ENCODE measurements around the gene PRCC.

The PRCC gene

GRCh38 chr1:156775799-156776198 is 8.5 kb downstream of the PRCC start:
- DNase-seq (ENCODE audit: low read depth): no peak
- TF ChIP-seq, protein P1, sequence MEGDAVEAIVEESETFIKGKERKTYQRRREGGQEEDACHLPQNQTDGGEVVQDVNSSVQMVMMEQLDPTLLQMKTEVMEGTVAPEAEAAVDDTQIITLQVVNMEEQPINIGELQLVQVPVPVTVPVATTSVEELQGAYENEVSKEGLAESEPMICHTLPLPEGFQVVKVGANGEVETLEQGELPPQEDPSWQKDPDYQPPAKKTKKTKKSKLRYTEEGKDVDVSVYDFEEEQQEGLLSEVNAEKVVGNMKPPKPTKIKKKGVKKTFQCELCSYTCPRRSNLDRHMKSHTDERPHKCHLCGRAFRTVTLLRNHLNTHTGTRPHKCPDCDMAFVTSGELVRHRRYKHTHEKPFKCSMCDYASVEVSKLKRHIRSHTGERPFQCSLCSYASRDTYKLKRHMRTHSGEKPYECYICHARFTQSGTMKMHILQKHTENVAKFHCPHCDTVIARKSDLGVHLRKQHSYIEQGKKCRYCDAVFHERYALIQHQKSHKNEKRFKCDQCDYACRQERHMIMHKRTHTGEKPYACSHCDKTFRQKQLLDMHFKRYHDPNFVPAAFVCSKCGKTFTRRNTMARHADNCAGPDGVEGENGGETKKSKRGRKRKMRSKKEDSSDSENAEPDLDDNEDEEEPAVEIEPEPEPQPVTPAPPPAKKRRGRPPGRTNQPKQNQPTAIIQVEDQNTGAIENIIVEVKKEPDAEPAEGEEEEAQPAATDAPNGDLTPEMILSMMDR (IDR thresholded peaks at IDR 0.05; ENCODE audit: insufficient read depth, low read depth, low read length, missing control alignments): no peak
- H3K4me3 ChIP-seq (ENCODE audit: low read depth, low read length): no peak overlapping the region

- TF ChIP-seq, protein P1 (IDR thresholded peaks at IDR 0.05; ENCODE audit: insufficient read depth, low read depth, low read length, missing control alignments): no peak
- no peak overlapping the region for H3K4me3 ChIP-seq (ENCODE audit: low read depth, low read length)
- no peak for DNase-seq (ENCODE audit: low read depth)
These were observed 9.6 kb downstream of the PRCC start for GRCh38 chr1:156776942-156777341.

DNA sequence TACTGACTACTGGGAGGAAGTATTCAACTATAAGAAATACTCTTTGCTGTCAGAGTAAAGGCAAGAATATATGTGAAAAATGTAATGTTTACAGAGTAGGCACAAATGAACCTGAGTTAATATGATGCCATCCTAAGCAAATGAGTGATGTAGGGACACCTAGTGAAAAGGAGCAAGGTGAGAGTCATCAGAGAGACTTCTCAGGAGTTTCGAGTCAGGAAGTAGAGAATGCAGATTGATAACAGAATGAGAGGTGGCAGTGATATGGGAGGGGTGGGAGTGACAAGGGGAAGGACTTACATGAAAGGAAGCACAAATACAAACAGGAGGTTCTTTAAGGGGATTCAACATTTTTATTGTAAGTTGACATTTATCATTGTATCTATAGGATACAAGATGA is 10.2 kb downstream of the PRCC start:
- no peak for DNase-seq (ENCODE audit: low read depth)
- TF ChIP-seq, protein P1 (IDR thresholded peaks at IDR 0.05; ENCODE audit: insufficient read depth, low read depth, low read length, missing control alignments): no peak
- H3K4me3 ChIP-seq (ENCODE audit: low read depth, low read length): no peak overlapping the region

DNA sequence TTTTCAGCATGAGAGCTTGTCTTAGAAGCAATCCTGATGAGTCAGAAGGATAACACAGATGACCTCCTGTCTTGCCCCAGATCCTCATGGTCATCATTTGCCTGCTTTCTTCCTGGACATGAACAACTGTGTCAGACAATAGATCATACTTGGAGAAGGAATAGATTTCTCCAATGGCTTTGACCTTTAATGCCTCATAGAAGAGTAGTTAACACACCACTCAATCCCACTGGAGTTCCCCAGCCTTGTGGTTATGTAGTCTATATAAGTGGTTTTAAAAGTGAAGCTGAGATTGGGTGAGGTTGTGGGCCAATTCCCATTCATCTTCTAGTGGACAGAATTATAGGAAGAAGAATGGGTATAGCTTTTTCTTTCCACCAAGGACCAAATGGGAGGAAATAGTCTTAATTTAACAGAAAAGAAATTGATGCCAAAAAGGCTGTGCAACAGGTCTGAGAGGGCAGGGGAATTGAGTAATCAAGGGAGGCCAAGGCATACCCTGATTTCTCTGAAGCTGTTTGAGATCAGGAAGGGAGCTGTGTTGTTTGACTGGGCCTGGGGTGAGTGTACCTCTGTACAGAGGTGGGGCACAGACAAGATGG is 14.4 kb downstream of the PRCC start:
- no peak overlapping the region for H3K4me3 ChIP-seq (ENCODE audit: low read depth, low read length)
- no peak for DNase-seq (ENCODE audit: low read depth)
- TF ChIP-seq, protein P1 (IDR thresholded peaks at IDR 0.05; ENCODE audit: insufficient read depth, low read depth, low read length, missing control alignments): no peak

GRCh38 chr1:156785458-156785857 is 18.1 kb downstream of the PRCC start:
- TF ChIP-seq, protein P1 (IDR thresholded peaks at IDR 0.05; ENCODE audit: insufficient read depth, low read depth, low read length, missing control alignments): no peak
- no peak overlapping the region for H3K4me3 ChIP-seq (ENCODE audit: low read depth, low read length)
- no peak for DNase-seq (ENCODE audit: low read depth)

- no peak for DNase-seq (ENCODE audit: low read depth)
- no peak overlapping the region for H3K4me3 ChIP-seq (ENCODE audit: low read depth, low read length)
- TF ChIP-seq, protein P1 (IDR thresholded peaks at IDR 0.05; ENCODE audit: insufficient read depth, low read depth, low read length, missing control alignments): no peak
These were observed 19.3 kb downstream of the PRCC start for GRCh38 chr1:156786640-156787039.

- no peak for DNase-seq (ENCODE audit: low read depth)
- TF ChIP-seq, protein P1 (IDR thresholded peaks at IDR 0.05; ENCODE audit: insufficient read depth, low read depth, low read length, missing control alignments): no peak
- H3K4me3 ChIP-seq (ENCODE audit: low read depth, low read length): no peak overlapping the region
These were observed 20.8 kb downstream of the PRCC start for GRCh38 chr1:156788136-156788535.

Measured in GM12865 (cell line).